Activated T-cell treated with anti-CD3 and anti-CD28 coated beads, Interleukin-2, amount 50 U/mL, for 48 hours (primary cell): ENCODE measurements around the gene RAB1B.

Experiments
- DNase-seq, 2 experiments: peaks; one replicate each; pipeline ENCODE4 v3.0.0-alpha.2; 2020

The RAB1B gene

GRCh38 chr11:66268244-66268951, at the start of gene RAB1B:
Gene RAB1B, plus strand, starts transcription at chr11:66268639. Its CDS starts 41 bp downstream, at chr11:66268680.
- peak; percentile 100 for DNase-seq

DNA sequence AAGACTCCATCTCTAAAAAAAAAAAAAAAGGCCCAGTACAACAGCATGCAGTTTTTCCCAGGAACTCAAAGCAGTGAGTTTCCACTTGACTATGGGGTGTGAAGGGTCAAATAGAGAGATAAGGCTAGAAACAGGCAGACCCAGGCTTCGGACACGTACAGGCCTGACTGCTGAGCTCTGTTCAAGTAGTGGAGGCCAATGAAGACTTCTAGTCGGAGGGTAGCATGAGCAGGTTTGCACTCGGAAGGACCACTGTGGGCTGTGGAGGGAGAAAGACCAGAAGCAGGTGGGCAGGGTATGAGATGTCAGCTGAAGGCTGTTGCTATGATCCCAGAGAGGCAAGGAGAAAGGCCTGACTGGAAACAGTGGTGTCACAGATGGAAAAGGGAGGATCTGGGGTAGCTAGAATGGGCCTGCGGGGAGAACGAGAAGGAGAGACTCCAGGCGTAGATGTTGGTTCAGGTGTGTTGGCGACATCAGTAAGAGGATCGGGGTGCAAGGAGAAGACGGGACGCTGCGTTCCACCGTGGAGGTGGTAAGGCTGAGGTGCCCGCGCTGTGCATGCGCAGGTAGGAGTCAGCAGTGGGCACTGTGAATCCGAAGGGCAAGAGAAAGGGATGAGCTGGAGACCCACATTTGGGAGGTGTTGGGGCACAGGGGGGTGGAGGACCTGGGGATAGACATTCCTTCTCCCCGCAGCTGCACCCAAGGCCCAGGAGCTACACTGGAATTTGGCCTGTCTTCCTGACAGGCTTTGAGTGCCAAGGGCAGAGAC, 49.4 kb upstream of the RAB1B start:
- no peak for DNase-seq

GRCh38 chr11:66219846-66220565, 48.4 kb upstream of the RAB1B start:
- DNase-seq = no peak

DNA sequence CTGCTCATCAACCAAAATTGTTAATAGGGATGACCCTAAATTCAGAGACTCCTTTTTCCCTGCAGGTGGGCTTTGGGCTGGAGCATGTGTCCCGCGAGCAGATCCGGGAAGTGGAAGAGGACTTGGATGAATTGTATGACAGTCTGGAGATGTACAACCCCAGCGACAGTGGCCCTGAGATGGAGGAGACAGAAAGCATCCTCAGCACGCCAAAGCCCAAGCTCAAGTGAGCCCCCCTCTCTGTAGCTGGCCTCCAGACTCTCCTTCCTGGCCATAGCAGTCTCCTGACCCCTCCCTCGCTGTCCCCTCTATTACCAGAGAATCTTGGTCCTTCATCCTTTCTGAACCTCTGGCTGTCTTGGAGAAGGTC, 47.9 kb upstream of the RAB1B start:
- DNase-seq = no peak

- DNase-seq = no peak
Observed at GRCh38 chr11:66221012-66221411, 47.4 kb upstream of the RAB1B start.

DNA sequence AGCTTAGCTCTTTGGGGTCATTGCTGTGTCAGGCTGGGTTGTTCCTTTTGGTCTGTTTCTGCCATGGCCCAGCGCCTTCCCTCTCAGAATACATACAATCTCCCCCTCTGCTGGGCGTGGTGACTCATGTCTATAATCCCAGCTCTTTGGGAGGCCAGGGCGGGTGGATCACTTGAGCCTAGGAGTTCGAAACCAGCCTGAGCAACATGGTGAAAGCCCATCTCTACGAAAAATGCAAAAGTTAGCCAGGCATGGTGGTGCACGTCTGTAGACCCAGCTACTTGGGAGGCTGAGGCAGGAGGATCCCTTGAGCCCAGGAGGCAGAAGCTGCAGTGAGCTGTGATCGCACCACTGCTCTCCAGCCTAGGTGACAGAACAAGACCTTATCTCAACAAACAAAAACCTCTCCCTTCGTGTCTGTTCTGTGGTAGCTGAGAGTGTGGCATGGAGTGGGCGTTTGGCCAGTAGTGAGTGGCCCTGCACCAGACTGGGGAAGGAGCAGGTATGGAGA, 46.7 kb upstream of the RAB1B start:
- DNase-seq = peak in 1 of 2 experiments; percentile 38

DNA sequence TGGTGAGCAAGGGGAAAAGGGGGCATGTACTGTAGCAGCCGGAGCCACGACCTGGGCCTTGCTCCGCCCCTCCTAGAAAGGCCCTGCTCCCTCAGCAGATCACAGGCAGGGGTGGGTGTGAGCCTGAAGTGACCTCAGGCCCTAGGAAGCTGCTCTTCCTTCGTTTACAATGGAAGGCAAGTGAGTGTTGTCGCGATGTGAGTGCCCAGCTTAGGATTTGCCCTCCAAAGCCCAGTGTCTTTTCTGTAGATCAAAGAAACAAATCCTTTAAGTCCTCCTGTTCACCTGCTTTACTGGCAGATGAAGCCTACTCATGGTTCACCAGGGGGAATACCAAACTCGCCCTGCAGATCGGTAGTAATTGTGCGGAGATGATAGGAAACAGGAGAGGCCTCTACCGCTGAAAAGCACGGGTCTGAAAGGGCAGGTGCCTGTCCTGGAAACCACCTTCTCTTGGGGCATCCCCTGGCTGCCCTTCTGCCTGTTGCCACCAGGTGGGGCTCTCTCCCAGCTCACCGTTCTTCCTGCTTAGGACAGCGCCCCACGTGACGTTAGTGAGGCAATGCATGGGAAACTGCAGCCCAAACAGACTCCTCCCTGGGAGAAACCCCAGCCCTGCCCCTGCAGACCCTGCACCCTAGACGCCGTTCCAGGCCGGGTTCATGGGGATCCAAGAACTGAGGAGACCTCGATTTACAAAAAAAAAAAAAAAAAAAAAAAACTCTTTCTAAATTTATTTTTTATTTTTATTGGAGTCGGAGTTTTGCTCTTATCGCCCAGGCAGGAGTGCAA, 45.9 kb upstream of the RAB1B start:
- peak; percentile 93 to 95 for DNase-seq

- no peak for DNase-seq
Observed at GRCh38 chr11:66224226-66224855, 44.1 kb upstream of the RAB1B start.

DNA sequence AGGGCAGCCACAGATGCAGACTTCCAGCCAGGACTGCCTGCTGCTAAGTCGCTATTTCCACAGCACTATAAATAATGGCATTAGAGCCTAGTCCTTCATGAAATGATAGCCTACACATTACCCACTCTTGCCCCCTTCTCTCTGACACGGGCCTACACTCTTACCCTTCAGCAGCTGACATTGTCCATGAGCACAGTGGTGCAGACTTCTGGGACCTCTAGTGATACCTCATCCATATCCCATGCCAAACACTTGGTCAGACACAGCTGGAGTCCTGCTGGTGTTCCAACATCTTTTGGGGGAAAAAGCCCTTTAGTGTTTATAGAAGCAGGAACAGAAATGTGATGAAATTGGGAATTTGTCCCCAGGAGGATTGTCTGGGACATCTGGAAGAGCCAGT, 43.4 kb upstream of the RAB1B start:
- DNase-seq = no peak

GRCh38 chr11:66226101-66226500, 42.3 kb upstream of the RAB1B start:
- no peak for DNase-seq

GRCh38 chr11:66227700-66228099, 40.7 kb upstream of the RAB1B start:
- no peak for DNase-seq

DNA sequence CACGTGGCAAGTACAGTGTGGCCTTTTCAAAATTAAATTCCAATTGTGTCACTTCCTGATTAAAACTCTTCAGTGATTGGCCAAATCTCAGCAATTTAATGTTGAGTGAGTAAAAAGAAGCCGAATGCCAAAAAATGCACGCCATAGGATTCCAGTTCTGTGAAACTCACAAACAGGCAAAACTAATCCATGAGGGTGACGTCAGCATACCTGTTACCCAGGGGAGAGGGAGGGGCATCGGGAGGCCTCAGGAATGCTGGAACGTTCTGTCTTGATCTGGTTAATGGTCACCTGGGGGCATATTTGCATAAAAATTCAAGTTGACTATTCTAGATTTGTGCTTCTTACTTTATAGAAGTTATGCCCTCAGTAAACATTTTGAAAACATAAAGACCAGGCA, 39.9 kb upstream of the RAB1B start:
- DNase-seq = no peak

- DNase-seq = no peak
Observed at GRCh38 chr11:66230156-66230555, 38.3 kb upstream of the RAB1B start.

GRCh38 chr11:66230978-66231377, 37.5 kb upstream of the RAB1B start:
- DNase-seq = no peak

DNA sequence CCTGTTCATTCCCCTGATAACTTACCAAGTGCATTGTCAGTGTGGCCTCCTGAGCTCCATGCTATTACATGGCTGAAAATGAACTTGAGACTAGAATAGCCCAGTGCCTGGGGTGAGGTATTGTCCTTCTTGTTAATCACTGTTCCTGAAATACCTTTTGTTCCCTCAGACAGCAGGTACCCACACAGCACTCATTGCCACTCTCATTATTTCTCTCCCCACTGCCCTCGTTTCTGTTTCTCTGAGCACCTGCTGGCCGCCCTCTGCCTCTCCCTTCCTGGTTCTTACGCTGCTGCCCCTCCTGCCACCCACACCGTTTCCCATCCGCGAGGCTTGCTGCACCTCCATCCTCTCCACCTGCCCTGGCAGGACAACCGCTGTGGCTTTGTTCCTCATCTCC, 36.9 kb upstream of the RAB1B start:
- DNase-seq = no peak

- no peak for DNase-seq
Observed at GRCh38 chr11:66232769-66233168, 35.7 kb upstream of the RAB1B start.

GRCh38 chr11:66233301-66233700, 35.1 kb upstream of the RAB1B start:
- DNase-seq = no peak

- no peak for DNase-seq
Observed at GRCh38 chr11:66235141-66235540, 33.3 kb upstream of the RAB1B start.

- no peak for DNase-seq
Observed at GRCh38 chr11:66237867-66238266, 30.6 kb upstream of the RAB1B start.

DNA sequence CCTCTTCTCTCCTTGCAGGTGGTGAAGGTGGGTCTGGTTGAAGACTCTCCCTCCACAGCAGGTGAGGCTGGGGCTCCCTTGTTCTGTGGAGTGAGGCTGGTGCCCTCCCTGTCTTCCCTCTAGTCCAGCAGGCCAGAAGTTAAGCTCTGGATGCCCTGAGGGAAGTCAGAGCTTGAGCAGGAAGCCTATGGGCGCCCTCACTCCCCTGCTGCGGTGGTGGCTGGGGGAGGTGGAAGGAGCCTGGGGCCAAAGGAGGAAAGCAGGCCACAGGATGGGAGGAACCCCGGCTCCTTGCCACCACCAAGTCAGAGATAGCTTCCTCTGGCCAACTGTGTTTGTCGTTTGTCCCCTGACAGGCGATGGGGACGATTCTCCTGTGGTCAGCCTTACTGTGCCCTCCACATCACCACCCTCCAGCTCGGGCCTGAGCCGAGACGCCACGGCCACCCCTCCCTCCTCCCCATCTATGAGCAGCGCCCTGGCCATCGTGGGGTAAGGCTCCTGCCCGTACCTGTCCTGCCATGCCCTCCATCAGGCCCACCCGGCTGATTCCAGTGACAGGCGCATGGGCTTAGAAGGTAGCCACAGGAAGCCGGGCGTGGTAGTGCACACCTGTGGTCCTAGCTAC, 29.5 kb upstream of the RAB1B start:
- no peak for DNase-seq

- DNase-seq = no peak
Observed at GRCh38 chr11:66239511-66239910, 28.9 kb upstream of the RAB1B start.
